ENCODE data around the gene QSER1.
"Not testable (repeated sequence)": the region's sequence is repeated elsewhere in the genome, so short reads cannot be mapped to it uniquely, and the experiment has no call there.

The QSER1 gene

GRCh38 chr11:33006010-33006409, 113.4 kb downstream of the QSER1 start:
- DNase-seq, result no peak

DNA sequence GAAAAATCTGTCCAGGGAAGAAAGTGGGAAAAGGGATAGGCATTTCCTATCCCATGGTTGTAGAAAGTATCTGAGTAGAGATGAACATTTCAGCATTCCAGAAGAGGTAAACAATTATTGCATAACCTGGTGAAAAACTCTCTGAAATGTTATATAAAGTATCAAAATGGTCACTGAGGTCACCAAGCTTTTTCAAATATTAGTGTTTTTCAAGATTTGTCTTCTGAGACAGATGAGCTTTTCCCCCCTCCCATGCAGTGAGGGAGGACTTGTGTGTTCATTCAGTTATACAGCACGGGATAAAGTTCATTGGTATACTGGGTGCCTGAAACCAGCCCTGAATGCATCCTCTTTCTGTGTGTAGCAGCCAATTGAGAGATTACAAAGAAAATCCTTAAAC, 121.1 kb downstream of the QSER1 start:
- DNase-seq, result no peak

- DNase-seq, result peak; percentile 95
Observed at GRCh38 chr11:33015621-33016551, 123.3 kb downstream of the QSER1 start, which contains the start of gene DEPDC7. Gene DEPDC7 (plus strand): TSS chr11:33015878. CDS start chr11:33015956, 78 bp downstream.

DNA sequence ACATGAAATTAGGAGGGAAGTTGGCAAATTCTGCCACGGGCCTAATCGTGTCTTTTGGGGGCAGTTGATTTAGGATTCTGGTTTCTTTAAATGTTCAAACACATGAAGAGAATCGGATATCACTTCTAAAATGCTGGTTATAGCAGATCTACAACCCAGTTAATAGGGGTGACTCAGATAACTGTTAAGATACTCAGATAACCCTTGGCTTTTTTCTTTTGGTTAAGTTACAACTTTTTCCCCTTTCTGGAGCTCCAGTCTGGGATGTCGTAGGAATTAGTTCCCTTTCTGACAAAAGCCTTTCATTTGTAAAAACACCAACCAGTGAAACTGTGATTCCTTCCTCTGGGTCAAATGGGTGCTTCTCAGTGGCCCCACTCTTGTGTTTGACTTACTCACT, 124.0 kb downstream of the QSER1 start:
- DNase-seq, result peak; percentile 55

DNA sequence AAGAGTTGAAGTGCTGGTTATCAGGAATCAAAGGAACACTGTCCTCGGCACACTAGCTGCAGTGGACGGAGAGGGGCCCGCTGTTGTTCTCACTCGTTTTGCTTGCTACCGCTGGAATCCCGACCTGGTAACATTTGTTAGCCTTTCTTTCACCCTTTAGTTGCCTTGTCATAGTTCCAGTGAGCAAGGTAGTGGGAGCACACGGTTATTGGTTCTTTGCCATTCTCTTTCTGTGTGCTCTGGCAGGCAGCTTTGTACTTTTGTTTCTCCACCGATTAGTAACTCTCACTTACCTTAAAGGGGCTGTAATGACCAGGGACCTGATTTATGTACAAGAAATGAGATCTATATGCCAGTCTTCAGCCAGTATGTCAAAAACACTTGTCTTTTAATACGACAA, 124.9 kb downstream of the QSER1 start:
- no peak for DNase-seq

GRCh38 chr11:33017965-33018364, 125.4 kb downstream of the QSER1 start:
- no peak for DNase-seq

DNA sequence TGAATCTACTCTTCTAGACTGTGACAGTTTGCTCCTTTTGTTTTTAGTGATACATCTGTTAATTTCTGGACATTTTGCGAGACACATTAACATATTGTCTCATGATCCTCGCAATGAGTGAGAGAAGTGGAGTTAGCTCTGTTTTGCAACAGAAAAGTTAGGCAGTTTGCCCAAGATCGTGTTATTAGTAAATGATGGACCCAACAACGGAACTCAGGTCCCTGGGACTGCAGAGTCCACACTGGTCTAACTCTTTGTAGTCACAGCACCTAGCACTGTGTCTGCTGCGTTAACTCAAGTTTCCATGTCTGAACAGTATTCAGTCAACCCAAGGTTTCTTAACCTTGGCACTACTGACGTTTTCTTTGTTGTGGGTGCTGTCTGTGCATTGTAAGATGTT, 126.2 kb downstream of the QSER1 start:
- no peak for DNase-seq

DNA sequence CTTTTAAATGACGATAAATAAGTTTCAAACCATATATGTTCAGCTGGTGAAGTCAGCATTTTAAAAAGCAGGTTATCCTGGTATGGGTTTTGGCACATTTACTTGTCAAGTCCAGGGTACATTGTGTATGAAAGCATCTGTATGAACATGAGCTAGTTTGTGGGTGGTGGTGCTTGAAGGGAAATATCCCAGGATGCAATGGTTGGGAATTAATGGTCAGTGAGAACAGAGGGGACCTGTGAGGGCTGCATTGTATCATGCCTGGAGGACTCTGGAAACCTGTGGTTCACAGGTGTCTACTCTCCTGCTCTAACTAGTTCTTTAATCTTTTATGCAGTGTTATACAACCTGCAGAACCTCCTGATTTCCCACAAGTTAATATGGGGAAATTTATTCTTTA, 128.9 kb downstream of the QSER1 start:
- no peak for DNase-seq

GRCh38 chr11:33021937-33022336, 129.3 kb downstream of the QSER1 start:
- no peak for DNase-seq

GRCh38 chr11:33025339-33025722, 132.7 kb downstream of the QSER1 start:
- DNase-seq, result no peak

DNA sequence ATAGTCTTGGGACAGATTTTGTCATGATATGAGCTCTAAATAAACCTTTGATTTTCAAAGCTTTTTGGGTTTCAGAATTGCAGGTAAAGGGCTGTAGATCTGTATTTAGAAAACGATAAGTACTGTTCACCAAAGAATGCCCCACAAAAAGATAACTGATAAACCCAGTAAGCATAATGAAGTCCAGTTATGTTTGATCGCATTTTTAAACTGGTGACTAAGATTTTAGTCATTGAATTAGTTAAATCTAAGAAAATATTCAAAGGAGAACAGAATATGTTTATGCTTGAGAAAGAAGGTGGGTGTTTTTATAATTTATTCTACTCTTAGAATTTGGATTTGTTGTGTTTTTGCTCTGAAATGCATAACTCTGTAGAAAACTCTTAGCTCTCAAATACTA, 134.6 kb downstream of the QSER1 start:
- no peak for DNase-seq

- DNase-seq, result no peak
Observed at GRCh38 chr11:33027846-33028536, 135.4 kb downstream of the QSER1 start.

DNA sequence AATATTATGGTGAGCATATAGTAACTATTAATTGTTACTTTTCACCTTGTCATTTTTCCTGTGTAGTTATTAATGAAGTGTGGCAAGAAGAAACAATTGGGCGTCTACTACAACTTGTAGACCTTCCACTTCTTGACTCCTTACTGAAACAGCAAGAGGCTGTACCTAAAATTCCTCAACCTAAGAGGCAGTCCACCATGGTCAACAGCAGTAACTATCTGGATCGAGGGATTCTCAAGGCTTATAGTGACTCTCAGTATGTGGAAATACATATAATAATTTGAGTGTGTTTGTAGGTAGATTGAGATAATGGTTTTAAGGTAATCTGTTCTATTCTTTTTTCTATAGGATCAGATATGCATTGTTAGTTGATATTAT, 135.9 kb downstream of the QSER1 start:
- no peak for DNase-seq

GRCh38 chr11:33029218-33029617, 136.6 kb downstream of the QSER1 start:
- not testable (repeated sequence) for DNase-seq

All from OCI-M1 (cell line).